Activated naive CD4-positive, alpha-beta T cell treated with Interleukin-2 at 50 U/mL for 16 hours (primary cell): Measurements from ENCODE around the gene ABCF3.

ENCODE experiments used
- DNase-seq: peaks from one replicate; pipeline ENCODE4 v3.0.0-alpha.2; 2020

Gene ABCF3

GRCh38 chr3:184234224-184234623 lies 48.2 kb downstream of the ABCF3 start:
- no peak for DNase-seq

GRCh38 chr3:184234671-184235380 lies 48.8 kb downstream of the ABCF3 start:
- no peak for DNase-seq

GRCh38 chr3:184235381-184236032 lies 49.5 kb downstream of the ABCF3 start:
- DNase-seq, result no peak

- no peak for DNase-seq
Observed at GRCh38 chr3:184236033-184236410, 50.0 kb downstream of the ABCF3 start.

GRCh38 chr3:184236636-184237035 lies 50.6 kb downstream of the ABCF3 start:
- no peak for DNase-seq

- DNase-seq, result no peak
Observed at GRCh38 chr3:184237211-184237610, 51.2 kb downstream of the ABCF3 start.

GRCh38 chr3:184237807-184238206 lies 51.8 kb downstream of the ABCF3 start:
- no peak for DNase-seq

DNA sequence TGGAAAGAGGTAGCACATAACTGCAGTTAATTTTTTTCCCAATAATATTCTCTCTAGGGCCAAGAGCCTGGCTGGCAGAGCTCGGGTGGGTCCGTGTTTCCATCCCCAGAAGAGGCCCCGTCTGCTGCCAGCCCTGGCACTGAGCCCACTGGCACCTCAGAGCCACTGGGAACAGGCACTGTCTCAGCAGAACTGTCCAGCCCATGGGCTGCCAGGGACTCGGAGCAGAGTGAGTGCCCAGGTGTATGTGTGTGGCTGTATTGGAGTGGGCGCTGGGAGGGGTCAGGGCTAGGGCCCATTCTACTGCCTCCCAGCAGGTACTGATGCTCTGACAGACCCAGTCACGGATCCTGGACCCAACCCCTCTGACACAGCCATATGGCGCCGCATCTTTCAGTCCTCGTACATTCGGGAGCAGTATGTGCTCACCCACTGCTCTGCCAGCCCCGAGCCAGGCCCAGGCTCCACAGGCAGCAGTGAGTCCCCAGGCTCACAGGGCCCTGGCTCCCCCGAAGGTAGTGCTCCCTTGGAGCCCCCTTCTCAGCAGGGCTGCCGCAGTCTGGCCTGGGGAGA lies 52.3 kb downstream of the ABCF3 start:
- DNase-seq, result no peak

- DNase-seq, result no peak
Observed at GRCh38 chr3:184239221-184239620, 53.2 kb downstream of the ABCF3 start.

GRCh38 chr3:184239708-184240107 lies 53.7 kb downstream of the ABCF3 start:
- DNase-seq, result no peak

DNA sequence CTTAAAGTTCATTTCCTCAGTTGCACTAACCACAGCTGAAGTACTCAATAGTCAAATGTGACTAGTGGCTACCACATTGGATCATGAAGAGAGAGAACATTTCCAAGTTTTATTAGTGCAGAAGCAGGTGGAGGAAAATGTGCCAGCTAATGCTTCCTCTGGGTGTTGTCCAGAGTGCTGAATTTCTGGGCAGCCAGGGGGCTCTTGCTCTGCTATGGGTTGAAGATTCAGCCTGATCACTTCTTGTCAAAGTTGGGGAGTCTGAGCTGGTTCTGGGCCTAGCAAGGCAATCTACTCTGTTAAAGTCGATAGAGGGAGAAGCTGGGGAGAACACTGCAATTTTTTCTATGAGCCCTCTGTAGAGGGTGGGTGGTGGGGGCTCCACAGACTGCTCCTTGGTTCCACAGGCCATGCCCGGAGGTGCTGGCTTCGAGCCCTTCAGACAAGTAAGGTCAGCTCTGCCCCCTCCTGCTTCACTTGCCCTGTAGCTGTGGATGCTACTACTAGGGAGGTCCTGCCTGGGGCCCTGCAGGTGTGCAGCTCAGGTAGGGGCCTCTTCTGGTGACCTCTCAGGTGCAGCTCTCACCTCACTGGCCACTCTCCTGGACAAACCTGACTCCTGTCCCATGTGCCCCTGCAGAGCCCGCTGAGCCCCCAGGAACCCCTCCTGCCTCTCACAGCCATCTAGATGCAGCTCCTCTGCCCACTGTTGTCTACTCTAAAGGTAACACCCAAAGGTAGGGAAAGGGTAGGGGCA lies 54.6 kb downstream of the ABCF3 start:
- no peak for DNase-seq

DNA sequence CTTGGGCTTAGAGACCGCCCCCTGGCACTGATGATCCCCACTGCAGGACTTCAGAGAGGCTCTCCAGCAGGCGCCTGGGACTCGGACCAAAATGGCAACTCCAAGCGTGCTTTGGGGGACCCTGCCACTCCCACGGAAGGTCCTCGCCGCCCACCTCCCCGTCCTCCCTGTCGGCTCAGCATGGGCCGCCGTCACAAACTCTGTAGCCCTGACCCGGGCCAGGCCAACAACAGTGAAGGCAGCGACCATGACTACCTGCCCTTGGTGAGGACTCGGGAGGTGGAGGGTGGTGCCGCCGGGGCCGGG lies 55.1 kb downstream of the ABCF3 start:
- no peak for DNase-seq

GRCh38 chr3:184241447-184242296 lies 55.7 kb downstream of the ABCF3 start:
- DNase-seq, result no peak

DNA sequence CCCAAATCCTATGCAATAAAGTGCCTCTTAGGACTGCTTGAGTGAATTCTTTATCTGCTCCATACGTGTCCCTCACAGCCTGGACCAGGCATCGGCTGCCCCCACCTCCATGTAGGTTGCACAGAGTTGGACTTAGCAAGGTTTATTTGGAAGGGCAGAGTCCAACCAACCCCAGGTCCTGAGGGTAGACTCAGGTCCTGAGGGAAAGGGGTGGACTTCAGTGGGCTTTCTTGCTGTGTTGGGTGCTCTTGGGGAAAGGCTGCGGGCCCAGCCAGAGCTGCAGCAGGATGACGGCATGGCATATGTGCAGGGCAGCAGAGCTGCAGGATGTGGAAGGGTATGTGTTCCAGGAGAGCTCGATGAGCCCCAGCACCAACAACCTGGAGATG lies 56.3 kb downstream of the ABCF3 start:
- no peak for DNase-seq
